HG03066 (cell line): ENCODE data around the gene CNNM4.
"Not testable (repeated sequence)": the region's sequence is repeated elsewhere in the genome, so short reads cannot be mapped to it uniquely, and the experiment has no call there.

Experiments
- ATAC-seq: cut with Tn5 transposase; IDR thresholded peaks from one replicate; pipeline ENCODE4 v1.9.1; 2021; ENCODE audit warnings: low read depth; ENCODE audit not compliant: unreplicated experiment

CNNM4 gene

GRCh38 chr2:96788442-96789244 is 27.9 kb downstream of the CNNM4 start:
- no peak for ATAC-seq

GRCh38 chr2:96789245-96789617 is 28.5 kb downstream of the CNNM4 start:
- no peak for ATAC-seq

- no peak for ATAC-seq
These were observed 32.4 kb downstream of the CNNM4 start for GRCh38 chr2:96792772-96793749.

GRCh38 chr2:96795076-96795475 is 34.4 kb downstream of the CNNM4 start:
- no peak for ATAC-seq

GRCh38 chr2:96796497-96796896 is 35.8 kb downstream of the CNNM4 start:
- not testable (repeated sequence) for ATAC-seq

- ATAC-seq, result no peak
These were observed 36.4 kb downstream of the CNNM4 start for GRCh38 chr2:96797066-96797625.

- ATAC-seq, result no peak
These were observed 38.3 kb downstream of the CNNM4 start for GRCh38 chr2:96798733-96799622.

- no peak for ATAC-seq
These were observed 38.9 kb downstream of the CNNM4 start for GRCh38 chr2:96799623-96799935.

- ATAC-seq, result peak; percentile 10
These were observed 39.6 kb downstream of the CNNM4 start for GRCh38 chr2:96800061-96801004.

- peak; percentile 56 for ATAC-seq
These were observed 40.5 kb downstream of the CNNM4 start for GRCh38 chr2:96801005-96801785.

- ATAC-seq, result peak; percentile 44
These were observed 41.3 kb downstream of the CNNM4 start for GRCh38 chr2:96801786-96802595.

- no peak for ATAC-seq
These were observed 42.0 kb downstream of the CNNM4 start for GRCh38 chr2:96802721-96803120.

- ATAC-seq, result no peak
These were observed 44.3 kb downstream of the CNNM4 start for GRCh38 chr2:96804986-96805385.

GRCh38 chr2:96805946-96806345 is 45.2 kb downstream of the CNNM4 start:
- ATAC-seq, result not testable (repeated sequence)

- ATAC-seq, result peak; percentile 51
These were observed 45.9 kb downstream of the CNNM4 start for GRCh38 chr2:96806468-96807126.

- ATAC-seq, result no peak
These were observed 46.4 kb downstream of the CNNM4 start for GRCh38 chr2:96807127-96807471.

- ATAC-seq, result no peak
These were observed 47.6 kb downstream of the CNNM4 start for GRCh38 chr2:96808176-96808837.
